Stimulated activated CD8-positive, alpha-beta memory T cell treated with anti-CD3 and anti-CD28 coated beads, Interleukin-7, amount 100 ng/mL, for 4 hours (primary cell): ENCODE measurements around the gene ABLIM2.

Experiments
- DNase-seq, 2 donors: peaks; one replicate each; pipeline ENCODE4 v3.0.0-alpha.2; 2020; ENCODE audit warnings: low read depth in 2 of 2

Gene ABLIM2

DNA sequence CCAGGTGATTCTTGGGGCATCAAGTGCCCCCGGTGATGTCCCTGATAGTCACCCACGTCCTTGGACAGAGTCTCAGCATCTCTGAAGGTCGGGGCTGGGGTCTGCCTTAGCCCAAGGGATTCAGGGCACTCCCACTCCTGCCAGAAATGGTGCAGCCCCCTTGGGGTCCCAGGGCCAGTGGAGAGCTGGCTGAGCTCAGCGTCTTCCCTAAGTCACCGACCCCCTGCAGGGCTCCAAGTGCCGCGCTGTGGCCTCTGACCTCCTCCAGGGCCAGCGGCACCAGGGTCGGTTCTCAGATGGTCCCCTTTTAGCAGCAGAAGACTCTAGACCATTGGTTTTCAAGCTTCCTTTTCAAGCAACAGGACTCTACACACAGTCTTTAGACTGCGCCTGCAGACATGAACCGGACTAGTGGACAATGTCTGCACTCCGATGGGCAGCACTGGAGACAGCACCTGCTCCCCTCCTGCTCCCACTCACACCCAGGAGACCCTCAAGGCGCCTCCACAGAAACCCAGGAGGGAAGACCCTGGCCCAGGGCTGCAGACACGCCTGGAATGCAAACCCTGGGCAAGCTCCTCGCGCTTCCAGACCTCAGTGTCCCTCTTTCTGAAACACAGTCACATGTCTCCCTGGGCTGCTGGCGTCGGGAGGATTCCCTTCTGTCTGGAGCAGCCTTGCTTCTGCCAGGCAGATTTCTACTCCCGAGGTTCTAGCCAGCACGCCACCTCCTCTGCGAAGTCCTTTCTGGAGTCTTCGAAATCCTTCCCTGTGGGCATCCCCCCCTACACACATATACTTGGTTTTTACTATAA lies 53.9 kb downstream of the ABLIM2 start:
- DNase-seq, result no peak

DNA sequence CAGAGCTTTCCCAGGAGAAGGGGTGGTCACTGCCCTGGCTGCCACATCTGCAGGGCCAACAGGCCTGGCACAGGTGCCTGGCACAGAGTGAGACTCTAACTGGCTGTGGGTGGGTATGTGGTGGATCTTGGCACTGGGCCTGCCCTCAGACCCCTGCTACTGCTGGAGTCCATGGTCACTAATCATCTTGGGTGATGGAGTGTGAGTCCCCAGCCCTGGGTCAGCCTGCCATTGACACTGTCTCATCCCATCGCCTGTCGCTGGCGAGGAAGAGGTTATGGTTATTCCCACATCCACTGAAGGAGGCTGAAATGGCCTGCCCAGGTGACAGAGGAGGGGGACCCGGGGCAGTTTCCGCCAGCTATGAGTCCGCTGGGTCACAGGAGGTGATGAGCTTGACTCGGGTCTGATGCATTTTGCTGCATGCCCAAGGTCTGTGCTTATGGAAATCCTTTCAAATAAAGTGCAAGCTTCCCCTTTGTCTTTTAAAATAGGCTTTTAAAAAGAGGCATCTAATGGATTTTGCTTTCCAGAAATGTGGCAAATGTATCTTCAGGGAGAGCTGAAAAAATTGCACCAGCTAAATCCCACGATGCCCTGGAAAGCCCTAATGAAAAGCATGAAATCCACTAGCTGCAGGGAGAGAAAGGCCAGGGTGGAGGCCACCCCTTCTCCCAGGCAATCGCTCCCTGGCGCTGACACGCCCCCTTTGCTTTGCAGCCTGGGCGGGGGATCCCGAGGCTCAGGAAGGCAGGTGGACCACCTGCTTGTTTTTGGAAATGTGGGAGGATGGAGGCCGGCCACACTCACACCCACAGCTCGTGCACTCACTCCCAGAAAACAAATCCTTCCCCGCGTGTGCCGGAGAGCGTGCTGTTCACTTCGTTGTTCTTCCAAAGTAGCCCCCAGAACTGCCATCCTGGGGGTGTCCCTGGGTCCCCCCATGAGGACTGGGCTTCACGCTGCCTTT lies 54.9 kb downstream of the ABLIM2 start:
- DNase-seq, result no peak

DNA sequence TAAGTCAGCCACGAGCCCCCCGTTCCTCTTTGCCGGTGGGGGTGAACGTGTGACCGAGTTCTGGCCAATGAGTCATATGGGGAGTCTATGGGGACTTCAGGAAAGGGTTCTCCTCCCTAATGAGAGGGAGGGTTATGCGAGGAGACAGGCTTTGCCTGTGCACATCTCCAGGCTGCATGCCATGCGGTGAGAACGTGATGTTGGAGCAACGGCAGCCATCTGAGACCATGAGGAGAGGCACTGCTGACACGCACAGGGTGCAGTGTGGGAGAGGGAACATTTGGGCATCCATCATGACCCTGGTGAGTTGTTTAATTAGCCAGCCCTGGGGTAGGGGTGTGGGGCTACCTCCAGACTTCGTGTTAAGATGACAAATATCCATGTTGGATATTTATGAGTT lies 55.8 kb downstream of the ABLIM2 start:
- DNase-seq, result no peak

DNA sequence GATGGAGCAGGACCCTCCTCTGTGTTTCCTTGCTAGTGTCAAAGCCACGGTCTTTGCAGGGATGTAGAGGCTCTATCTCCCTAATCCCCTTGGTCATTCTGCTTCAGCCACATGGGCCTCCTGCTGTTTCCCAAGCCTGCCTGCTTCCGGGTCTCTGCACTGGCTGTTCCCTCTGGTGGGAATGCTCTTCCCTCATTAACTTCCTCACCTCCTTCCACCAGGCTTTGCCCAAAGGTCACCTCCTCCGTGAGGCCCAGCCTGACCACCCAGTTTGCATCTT lies 56.6 kb downstream of the ABLIM2 start:
- no peak for DNase-seq

DNA sequence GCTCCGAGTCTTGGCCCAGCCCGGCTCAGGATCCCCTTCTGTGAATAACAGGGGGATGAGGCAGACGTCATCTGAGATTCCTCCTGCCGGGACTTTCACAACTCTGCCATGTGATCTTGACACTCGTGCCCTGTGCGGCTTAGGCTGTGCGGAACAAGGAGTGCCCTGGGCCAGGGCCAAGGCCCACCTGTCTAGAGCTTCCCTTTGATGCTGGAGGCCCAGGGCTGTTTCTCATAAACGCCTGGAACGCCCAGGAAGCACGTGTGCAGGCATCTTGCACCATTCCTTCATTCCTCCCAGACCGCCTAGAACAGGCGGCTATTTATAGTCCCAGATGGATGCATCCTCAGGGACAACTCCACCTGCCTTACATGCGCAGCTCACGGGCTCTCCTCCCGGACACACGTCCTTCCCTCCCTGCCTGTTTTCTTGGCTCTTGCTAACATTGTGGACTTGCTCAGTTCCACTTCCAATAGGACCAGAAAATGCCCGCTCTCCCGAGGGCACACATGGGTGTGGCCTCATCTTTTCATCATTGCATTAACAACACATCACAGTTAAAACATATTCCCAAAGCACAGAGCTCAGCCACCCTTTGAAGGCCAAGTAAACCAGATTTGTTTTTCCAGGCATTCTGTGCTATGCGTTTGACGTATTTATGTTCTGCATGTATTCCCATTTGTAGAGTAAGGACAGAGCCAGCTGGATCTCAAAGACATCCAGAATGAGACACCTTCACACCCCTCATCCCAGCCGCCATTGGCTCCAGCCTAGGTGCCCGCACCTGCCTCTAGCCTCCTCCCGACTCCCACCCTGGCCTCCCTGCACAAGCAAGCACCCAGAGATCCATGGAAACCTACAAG lies 57.2 kb downstream of the ABLIM2 start:
- no peak for DNase-seq

DNA sequence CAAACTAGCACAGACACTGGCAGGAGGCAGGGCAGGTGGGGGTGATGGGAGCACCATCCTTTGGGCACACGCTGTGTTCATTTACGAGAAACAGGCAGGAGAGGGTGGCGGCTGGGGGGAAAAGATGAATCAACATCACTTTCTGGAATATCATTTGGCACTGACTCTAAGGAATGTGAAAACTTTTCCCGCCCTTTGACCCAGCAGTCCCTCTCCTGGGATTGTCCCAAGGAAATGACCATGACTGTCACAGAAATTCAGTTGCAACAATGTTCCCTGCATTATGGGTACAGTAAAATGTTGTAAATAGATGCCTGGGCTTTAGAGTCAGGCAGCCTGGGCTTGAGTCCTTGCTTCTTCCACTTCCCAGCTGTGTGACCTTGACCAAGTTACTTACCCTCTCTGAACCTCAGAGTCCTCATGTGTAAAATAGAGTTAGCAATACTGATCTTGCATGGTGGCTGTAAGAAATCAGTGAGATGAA lies 58.6 kb downstream of the ABLIM2 start:
- DNase-seq, result no peak

DNA sequence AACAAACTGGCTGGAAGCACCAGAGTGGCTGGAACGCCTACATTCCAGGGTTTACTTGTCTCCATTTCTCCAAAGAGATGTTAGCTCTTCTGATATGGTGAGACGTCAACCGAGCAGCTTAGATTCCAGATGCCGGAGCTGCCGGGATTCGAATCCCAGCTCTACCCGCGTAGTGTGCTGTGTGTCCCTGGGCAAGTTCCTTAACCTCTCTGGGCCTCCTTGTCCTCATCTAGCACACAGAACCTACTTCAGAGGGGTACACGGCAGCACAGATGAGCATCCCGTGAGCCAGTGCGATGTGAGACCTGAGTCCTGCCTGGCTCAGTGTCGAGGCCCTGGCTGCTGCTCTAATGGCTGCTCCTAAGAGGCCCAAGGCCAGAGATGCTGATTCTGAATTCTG lies 60.1 kb downstream of the ABLIM2 start:
- no peak for DNase-seq

DNA sequence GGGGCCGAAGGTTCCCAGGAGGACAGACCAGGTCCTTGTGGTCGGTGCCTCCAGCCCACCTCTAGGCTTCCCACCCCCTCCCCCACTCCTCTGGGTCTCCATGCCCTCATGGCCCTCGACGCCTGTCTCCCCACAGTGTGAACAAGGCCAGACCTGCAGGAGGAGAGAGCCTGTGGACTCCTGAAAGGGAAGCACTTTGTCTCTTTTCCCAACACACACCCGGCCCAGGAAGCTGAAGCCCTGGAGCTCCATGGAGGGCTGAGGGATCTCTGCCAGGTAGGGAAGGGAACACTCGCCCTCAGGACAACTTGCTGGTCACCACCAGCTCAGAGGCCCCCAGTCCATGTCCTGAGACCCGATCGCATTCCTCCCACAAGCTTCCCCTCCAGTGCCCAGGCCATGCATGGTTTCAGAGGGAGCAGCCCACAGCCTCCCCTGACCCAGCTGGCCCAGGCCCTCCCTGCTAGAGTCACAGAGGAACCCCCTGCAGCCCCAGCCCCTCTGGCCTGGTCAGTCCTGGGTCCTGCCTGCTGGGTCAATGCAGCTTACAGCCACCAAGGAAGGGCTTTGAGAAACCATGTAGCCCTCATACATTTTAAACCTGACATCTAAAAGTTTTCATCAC lies 60.8 kb downstream of the ABLIM2 start:
- no peak for DNase-seq

DNA sequence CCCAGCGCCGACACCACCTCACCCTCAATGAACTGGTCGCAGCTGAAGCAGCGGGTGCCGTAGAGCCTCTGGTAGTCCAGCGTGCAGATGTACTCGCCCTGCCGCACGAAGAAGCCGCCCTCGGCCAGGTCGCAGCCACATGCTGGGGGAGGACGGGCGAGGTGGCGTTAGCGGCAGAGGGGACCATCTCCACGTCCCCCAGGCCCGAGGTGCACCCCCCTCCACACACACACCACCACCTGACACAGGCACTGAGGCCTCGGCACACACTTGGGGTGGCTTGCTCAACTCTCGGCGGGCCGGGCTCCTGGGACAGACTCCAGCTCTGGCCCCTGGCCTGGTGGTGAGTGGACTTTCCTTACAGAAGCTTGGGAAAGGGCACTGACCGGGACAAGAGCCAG lies 61.5 kb downstream of the ABLIM2 start:
- DNase-seq, result no peak

DNA sequence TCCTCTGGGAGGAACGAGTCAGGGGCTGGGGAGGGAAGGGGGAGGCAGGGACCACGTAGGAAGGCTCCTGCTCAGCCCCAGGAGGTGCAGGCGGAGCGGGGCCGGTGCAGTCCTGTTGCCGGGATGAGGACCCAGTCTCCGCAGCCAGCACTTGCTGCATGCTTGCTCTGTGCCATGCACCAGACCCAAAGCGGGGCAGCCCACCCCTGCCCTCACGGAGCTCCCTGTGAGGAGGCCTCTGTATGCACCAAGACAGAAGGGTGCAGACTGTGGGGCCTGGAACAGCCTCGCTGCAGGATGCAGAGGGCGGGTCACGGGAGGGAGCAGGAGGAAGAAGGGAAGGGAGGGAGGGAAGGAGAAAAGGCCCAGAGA lies 61.9 kb downstream of the ABLIM2 start:
- DNase-seq, result no peak

DNA sequence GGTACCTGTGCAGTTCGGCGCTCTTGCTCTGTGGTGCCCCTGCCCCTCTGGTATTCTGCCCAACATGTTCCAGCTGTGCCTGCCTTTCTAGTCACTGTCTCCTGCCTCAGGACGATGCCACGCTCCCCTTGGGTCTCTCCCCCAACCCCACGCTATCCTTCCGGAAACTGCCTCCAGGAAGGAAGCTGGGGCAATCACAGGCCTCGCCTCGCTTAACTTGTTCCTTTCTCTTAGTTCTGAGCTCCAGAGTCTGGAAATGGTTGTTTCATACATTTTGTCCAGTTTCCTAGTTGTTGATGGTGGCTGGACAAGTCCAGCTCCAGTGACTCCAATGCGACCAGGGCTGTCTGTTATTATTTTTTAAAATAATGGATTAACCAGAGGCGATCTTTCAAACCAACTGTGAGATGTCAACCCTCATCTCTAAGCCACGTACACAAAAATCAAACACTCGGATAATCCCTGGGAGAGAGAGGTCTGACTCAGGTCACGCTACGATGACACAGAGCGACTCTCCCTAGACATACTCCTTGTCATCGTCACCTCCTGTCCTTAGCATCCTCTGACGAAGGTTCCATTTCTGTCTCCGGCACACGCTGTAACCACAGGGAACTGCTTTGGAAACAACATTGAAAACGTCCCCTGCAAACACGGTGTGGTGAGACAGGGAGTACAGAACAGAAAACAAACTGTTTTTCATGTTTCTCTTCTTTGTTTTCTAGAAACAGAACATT lies 62.5 kb downstream of the ABLIM2 start:
- DNase-seq, result no peak

DNA sequence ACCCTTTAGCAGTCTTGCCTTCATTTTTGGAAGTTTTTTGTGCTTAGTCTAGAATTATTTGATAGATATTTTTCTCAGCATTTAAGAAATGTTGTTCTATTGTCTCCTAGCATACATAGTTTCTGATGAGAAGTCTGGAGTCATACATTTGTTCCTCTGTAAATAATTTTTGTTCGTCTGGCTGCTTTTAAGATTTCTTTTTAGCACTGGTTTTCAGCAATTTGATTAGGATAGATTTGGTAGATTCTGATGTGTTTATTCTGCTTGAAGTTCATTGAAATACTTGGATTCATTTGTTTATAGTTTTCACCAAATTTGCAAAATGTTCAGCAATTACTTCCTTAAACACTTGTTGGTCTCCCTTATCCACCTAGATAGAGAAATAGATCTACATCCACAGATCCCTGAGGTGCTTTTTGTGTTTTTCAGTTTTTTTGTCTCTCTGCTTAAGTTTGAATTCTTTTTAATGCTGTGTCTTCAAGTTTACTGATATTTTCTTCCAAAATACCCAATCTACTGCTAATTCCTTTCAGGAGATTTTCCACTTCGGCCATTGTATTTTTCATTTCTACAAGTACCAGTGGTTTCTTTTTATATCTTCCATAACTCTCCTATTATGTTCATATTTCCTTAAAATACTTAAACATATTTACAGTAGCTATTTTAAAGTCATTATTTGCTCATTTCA lies 64.9 kb downstream of the ABLIM2 start:
- no peak for DNase-seq

DNA sequence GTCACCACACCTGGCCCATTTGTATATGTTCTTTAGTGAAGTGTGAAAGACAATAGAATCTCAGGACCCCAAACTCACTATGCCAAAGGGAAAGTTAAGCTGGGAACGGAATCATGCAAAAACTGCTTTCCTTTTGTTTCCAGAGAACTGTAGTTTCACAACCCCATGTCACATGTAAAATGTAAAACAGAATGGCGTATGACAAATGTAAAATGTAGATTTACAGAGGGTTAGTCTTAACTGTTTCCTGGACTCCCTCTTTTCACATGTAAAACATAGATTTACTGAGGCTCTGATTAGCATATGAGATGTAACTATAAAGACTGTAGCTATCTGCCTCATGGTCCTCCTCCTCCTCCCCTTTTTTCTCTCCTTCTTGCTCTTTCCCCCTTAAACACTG lies 66.3 kb downstream of the ABLIM2 start:
- DNase-seq, result no peak

DNA sequence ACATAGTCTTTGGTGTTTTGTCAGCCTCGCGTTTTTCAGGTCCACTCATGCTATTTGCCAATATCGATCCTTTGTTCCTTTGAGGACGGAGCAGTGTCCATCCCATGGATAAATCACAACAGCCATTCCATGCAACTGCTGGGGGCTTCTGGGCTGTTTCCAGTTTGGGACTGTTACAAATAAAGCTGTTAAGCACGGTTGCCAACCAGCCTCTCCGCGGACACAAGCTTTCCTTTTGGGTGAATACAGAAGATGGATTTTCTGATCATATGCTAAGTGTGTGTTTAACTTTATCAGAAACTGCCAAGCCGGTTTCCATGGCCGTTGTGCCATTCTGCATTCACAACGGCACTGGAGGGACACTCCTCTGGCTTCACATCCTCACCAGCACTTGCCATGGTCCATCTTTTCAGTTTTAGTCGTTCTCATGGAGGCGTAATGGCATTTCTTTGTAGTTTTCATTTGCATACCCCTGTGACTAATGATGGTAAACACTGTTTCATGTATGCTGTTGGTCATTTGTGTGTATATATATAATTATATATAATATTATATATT lies 67.8 kb downstream of the ABLIM2 start:
- no peak for DNase-seq

DNA sequence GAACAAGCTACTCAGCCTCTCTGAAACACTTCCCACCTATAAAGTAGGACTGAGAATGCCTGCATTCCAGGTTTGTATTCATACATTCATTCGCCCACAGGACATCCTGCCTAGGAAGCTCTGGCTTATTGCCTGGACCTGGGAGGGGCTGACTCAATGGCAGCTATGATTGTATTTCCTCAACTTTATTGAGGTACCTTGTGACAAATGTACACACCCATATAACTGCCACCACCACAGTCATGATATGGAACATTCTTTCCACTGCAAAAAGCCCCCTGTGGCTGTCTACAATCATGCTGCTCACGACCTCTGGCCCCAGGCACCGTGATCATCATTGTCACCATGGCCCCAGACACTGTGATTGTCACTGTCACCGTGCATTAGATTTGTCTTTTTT lies 68.3 kb downstream of the ABLIM2 start:
- no peak for DNase-seq

DNA sequence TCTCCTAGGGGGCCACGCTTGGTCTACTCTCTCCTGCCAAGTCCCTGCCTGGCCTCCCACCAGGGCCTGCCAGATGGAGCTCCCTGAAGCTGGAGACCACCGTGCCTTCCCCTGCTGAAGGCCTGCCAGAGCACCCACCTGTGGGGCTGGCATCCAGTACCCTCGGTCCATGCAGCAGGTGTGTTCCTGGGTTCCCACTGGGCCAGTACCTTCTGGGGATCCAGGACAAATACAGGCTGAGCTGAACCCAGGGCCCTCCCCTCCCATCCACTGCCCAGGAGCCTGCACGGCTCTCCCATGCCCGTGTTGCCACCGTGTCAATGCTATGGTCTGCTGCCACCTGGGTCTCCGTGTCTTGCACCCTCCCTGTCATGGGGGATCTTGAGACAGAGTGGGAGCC lies 68.8 kb downstream of the ABLIM2 start:
- DNase-seq, result no peak

DNA sequence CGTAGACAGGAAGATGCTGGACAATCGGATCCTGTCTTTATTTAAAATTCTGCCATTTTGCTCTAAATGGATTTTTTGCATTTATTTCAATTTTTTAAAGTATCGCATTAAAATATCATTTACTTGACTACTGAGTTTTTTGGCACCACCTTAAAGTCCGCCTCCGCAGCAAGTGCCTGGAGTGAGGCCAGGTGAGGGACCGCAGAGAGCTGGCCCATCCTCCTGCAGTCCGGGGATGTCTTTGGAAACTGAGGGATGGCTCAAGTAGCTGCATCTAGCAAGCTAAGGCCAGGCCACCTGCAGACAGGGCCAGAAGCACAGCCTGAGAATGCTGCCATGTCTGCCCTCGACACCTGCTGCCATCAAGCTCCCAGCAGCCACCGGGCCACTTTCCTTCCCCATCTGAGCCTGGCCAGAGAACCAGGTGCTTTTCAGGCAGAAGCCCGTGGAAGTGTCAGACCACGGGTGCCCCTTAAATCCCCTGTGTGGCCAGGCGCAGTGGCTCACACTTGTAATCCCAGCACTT lies 69.6 kb downstream of the ABLIM2 start:
- no peak for DNase-seq

DNA sequence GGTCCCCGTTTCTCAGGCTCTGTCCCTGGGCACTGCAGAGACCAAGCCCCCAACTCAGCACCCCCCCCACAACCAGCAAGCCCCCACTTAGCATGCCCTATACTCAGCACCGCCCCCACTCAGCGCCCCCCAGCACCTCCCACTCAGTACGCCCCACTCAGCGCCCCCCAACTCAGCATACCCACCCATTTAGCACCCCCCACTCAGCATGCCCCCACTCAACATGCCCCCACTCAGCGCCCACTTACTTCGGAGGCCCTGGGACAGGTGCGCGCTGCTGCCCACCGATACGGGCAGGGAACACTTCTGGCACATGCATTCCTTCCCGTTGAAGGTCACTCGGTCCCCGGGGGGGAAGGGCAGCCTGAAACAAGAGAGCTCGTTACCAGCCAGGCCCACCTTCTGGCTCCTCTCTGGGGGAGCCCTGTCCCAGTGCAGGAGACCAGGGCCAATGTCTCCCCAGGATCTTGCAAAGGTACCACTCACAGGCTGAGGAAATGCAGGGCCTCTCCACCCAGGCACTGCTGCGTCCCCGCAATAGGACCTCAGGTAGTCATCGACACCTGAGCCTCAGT lies 70.6 kb downstream of the ABLIM2 start:
- DNase-seq, result no peak

DNA sequence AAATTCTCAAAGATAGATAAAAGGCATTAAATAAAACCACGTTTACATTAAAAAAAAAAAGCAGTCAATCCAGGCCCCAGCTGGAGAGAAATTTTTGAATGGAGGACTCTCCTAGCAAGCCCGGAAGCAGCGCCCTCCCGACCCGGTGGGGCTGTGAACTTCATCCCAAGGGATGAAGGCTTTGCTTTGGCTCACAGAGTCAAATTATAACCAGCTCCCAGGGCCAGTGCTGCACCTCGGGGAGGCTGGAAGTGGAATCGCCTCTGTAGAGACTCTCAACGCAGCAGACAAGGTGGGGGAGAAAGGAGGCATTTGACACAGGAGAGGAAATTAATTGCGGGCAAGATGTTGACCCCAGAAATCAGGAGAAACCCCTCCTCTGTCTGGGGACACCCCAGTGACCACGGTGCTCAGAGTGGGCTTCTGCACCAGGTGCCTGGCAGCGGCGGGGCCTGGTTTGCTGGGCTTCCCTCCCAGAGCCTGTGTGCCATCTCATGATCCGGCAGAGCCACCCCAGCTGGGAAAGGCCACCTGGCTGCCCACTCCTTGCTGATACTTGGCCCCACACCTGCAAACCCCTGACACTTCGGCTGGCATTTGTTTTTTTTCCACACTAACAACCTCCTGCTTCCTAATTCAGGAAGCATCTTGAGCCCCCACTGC lies 71.7 kb downstream of the ABLIM2 start:
- DNase-seq, result no peak
